SW480 (cell line): ENCODE results near the gene BNIPL.

Source experiments
- DNase-seq: peaks from one replicate; pipeline ENCODE4 v3.0.0-alpha.2; 2016; ENCODE audit warnings: low spot score

Gene BNIPL, protein sequence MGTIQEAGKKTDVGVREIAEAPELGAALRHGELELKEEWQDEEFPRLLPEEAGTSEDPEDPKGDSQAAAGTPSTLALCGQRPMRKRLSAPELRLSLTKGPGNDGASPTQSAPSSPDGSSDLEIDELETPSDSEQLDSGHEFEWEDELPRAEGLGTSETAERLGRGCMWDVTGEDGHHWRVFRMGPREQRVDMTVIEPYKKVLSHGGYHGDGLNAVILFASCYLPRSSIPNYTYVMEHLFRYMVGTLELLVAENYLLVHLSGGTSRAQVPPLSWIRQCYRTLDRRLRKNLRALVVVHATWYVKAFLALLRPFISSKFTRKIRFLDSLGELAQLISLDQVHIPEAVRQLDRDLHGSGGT

DNA sequence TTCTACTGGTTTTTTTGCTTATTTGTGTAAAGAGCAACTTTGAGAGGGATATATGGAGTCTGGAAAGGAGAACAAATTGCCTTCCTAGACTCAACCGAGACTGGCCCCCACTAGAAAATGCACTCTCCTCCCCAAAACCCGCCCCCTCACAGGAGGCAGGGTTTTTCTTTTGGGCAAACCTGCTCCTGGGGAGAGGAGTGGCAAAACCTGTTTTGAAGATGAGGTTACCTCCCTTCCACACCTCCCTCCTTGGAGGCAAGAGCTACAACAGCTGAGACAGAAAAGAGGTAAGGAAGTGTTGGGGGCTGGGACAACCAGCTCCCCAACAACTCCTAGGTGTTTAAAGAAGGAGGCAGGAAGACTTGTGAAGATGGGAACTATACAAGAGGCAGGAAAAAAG, at the start of gene BNIPL:
TSS of gene BNIPL (plus strand) at position 231 of the 400 bp plus-strand sequence. CDS start at position 371, 140 bp downstream.
- no peak for DNase-seq

DNA sequence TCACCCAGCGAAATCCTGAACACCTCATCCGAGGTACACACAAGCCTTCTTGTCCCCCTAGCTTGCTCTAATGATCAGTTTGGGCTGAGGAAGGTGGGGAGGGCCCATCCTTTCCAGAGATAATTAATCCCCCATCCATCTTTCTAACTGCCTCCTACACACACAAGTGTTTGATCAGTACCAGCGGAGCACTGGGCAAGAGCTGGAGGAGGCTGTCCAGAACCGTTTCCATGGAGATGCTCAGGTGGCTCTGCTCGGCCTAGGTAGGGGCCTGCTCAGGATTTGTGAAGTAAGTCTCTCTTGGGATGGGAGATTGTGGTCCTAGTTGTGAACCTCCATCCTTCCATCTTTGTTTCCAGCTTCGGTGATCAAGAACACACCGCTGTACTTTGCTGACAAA, 48.5 kb upstream of the BNIPL start:
- DNase-seq, result no peak

DNA sequence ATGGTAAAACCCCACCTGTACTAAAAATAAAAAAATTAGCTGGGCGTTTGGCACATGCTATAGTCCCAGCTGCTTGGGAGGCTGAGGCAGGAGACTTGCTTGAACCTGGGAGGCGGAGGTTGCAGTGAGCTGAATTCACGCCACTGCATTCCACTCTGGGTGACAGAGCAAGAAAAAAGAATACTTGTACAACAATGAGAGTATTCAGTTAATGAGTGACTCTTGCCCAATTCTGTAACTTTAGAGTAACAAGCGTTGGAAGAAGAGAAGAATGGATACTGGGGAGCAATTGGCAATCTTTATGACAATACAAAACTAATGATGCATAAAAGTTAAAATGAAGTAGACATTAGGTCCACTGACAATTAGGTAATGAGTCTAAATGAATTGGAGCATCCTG, 43.8 kb upstream of the BNIPL start:
- DNase-seq, result no peak

DNA sequence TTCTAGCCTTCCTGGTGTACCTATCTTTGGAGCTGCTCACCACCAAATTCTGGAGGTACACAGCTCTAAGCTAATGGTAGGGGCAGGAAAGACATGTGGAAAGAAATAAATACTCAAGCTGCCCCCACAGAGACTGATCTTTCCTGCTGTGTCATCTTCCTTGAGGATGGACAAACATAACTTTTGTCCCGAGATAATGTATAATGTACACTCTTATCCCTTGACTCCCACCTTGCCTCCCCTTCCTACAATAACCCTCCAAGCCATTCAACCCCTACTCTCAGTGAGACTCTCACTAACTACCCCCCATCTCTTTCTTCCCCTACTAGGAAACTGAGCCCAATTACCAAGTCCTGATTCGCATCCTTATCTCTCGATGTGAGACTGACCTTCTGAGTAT, 42.1 kb upstream of the BNIPL start:
- DNase-seq, result no peak

DNA sequence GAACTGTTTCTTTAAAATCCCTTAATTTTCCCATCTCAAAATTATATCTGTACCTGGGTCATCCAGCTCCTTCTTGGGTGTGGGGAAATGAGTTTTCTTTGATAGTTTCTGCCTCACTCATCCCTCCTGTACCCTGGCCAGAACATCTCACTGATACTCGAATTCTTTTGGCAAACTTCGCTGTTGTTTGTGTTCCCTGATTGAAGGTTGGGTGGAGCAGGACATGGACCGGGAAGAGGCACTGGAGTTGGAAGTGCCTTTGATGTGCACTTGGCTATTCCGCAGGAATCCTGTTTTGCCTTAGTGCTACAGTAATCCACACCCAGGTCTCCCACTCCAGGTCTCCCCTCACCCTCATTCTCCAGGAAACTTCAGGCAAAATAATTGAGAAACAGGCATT, 40.9 kb upstream of the BNIPL start:
- DNase-seq, result no peak

DNA sequence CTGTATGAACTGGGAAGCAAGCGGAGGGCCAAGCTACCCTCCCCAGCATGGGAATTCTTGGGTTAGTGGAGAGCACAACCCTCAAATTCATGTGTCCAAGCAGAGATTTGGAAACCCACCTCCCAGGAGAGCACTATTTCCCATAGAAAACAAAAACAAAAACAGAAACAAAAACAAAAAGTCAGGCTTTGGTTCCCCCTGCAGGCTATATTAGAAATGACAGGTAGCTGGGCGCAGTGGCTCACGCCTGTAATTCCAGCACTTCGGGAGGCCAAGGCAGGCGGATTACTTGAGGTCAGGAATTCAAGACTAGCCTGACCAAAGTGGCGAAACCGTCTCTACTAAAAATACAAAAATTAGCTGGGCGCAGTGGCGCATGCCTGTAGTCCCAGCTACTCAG, 40.5 kb upstream of the BNIPL start:
- no peak for DNase-seq

DNA sequence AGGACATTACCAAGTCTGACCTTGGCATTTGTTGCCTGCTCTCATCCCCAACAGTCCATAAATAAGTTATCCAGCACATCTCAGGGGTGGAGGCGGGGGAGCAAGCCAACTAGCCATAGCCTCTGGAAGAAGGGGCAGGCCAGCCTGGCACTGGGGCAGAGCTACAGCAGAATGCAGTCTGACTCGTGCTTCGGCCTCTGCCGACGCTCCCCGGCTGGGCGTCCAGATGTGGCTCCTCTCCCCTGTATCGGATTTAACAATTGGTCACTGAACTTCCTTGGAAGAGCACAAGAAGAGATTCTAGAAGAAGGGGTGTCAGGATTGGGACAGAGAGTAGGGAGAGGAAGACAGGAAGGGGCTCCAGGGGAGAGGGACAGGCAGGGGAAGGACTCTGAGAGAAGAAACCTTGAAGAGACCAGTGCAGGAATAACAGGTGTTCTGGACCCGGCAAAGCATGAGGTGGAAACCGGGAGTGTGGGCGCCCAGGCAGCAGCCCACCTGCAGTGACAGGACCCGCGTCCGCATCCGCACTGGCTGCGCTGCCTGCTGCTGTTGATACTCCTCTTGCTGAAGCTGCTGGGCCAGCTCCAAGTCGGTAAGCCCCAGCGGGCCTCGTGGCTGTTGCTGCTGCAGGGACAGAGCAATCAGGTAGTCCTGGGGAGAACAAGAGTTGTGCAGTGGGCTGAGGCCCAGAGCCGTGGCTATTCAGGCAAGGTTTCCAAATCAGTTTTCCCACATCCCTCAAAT, 39.1 kb upstream of the BNIPL start:
- DNase-seq, result no peak

DNA sequence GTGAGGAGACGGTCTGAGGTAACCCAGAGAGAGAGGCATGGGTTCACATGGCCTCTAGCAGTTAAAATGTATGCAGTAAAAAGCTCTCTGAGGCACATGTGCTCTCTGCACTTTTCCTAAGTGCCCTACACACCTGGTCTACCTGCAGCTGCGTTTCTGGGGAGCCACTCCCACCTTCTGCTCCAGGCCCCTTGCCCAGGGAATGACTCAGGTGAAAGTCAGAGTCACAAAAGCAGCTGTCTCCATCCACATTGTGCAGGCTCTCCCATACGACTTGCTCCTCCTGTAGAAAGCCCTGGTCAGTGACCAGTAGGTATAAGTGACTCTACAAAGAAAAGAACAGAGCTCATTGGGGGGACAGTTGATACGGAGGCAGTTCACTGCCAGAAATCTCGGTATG, 38.4 kb upstream of the BNIPL start:
- no peak for DNase-seq

DNA sequence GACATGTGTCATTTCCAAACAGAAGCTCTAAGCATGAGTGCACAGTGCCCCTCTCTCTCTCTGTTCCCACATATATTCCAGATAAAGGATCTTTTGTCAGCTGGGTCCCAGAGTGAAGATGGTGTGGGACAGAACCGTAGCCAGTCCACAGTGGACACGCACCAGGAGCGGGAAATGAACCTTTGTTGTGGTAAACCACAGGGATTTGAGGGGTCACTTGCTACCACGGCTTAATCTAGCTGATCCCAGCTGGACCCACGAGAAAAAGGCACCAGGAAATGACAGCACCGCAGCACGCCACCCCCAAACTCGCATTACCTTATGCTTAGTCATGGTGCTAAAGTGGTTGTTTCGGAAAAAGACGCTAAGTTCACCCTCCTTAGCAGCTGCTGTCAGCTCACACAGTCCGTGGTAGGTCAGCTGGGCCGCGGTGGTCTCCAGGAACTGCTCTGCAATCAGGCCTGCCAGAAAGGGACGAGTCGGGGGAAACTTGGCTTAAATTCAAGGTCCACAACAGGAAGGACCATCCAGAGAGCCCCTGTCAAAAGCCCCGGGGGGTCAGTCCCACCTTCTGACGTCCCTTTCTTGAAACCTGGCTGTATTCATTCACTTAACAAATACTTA, 37.2 kb upstream of the BNIPL start:
- DNase-seq, result peak; percentile 92

DNA sequence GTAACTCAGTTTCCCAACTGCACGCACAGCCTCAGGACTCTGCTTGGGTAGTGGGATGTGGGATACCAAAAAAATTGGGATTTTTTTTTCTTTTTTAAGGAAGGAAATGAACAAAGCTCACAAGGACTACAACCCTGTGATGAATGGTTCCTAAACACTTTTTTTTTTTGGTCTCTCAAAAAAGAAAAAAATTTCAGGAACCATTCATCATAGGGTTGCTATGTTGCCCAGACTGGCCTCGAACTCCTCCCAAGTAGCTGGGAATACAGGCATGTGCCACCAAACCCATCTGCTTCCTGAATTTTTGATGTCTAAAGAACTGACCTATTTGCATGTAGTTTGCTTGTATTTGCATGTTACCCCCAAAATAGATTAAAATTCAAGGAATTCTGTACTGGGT, 36.5 kb upstream of the BNIPL start:
- DNase-seq, result no peak

DNA sequence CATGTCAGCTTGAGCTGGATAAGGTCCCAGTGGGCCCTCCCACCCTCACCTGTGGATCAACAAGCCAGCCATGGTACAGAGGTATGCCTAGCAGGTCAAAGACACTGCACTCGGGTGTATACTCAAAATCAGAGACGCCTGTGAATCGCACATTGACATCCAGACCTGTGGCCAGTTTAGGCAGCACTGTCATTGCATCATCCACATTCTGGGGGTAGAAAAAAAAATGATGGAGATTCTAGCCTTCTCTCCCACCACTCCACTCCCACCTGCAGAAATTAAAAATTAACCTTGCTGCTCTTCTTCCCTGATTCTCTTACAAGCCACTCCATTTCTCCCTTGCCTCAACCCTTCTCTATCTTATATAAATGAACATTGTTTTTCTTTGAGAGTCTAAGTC, 36.0 kb upstream of the BNIPL start:
- DNase-seq, result no peak

DNA sequence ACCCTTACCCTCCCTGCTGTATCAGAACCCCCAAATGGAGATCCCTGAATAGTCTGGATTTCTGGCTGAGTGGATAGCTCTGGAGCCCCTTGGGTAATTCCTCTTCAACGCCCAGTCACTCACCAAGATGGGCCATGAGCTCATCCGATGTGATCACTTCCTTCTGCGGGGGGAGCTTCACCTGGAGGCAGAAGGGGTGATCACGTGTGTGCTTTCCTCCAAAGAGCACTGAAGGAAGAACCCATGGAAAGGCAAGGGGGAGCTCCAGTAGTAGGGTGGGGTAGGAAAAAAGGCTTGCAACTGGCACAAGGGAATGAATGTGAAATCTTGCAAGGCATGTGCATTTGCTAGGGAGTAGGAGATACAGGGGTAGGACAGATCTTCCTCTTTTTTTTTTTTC, 34.8 kb upstream of the BNIPL start:
- DNase-seq, result no peak

DNA sequence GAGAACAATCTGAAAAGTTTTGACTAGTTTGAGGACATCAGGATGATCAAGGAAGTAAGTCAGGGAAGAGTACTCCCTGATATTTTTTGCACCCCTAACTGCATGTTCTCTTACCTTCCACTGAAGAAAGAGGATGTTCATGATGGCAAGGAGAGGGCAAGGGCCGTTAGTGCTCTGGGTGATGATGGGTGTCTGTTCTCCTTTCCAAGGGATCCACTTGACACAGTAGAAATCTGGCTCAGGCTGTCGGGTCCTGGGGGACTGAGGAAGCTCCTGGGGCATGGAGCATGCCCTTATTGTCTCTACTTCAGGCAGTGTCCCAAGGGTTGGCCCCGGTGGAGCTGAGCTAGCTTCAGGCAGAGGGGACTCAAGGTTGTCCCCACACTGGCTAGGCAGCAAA, 34.3 kb upstream of the BNIPL start:
- DNase-seq, result no peak

DNA sequence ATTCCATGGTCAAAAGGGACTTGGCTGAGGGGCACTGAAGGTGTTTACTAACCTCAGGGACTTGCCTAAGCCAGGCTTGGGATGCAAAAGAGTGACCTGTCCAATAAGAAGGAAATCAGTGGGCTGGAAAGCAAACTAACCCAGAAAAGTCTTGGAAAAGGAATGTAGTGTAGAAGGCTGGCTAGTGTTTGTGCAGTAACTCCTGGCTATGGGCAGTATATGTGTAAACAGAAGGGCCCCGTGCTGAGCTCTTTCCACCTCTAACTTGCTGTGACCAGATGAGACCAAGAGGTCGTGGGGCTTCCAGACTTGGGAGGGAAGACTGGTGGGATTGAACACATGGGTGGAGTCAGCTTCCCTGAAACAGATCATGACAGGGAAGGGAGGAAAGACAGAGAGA, 33.8 kb upstream of the BNIPL start:
- no peak for DNase-seq

DNA sequence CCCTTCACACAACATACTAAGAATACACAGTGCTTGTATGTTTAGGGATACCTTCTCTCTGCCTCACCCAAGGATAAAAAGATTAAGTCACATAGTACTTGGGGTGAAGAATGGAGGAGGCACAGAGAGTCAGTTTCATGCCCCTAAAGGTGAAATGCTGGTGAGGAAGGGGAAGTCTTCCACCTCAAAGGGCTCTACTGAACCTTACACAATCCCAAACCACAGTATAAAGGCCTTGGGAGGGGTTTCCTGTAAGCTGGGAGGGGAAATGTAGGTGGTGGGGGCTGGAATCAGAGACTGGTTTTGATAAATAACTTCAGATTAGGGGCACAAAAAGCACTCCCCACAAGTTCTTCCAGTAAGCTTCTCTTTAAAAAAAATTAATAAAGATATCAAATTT, 33.2 kb upstream of the BNIPL start:
- DNase-seq, result no peak

DNA sequence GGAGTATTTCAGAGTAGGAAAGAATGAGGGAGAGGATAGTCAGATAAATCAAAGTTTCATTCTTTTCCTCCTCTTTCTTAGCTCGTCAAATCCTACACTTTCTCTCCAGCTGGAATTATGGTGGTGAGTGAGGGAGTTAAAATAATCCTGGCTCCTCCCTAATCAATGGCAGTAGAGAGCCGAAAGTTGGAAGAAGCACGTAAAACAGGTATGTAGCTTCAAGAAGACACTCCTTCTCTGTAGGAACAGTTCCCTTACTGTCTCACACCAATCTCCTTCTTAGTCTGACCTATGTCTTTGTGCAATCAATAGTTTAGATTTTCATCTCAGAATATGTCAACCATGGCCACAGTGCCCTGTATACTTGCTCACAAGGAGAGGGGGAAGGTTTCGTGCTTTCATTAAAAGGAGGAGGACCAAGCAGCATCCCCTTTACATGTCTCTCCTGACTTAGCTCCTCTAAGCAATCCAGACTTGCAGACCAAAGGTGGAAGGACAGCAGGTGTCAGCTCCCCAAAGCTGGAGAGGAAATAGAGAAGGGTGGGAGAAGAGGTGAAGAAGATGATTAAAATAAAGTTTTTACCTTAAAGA, 30.6 kb upstream of the BNIPL start:
- DNase-seq, result peak; percentile 25

DNA sequence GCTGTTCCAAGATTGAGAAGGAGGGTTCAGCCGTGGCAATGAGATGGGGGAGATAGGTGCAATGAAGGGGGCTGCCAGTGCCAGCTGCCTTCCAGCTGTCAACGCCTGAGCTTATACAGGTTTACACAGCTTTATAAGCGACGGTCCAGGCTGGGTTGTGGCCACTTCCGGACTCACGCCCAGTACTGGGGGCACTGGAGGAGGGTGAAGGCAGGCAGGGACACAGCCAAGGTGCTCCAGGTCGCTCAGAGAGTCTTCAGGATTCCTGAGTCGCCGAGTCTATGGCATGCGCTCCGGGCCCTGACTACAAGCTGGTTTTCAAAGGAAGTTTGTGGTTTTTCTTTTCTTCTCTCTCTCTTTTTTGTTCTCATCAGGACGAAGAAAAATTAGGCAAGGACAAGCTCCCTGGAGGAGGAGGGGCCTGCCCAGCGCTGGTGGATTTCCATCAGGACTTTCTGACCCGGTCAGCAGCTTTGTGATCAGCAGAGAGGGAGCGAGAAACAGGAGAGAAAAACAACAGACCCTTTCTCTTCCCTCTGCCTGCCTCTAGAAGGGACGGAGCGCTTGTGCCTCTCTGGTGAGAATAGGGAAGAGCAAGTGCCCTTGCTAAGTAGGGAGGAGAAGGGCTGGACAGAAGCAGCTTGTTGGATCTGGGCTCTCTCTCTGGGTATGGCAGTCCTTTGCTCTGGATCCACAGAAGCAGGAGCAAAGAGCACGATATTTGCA, 29.9 kb upstream of the BNIPL start, which contains the start of gene MINDY1:
TSS of gene MINDY1 (minus strand) at position 576 of the 726 bp plus-strand sequence. CDS start 4,285 bp downstream, outside the sequence.
- DNase-seq, result peak; percentile 92

DNA sequence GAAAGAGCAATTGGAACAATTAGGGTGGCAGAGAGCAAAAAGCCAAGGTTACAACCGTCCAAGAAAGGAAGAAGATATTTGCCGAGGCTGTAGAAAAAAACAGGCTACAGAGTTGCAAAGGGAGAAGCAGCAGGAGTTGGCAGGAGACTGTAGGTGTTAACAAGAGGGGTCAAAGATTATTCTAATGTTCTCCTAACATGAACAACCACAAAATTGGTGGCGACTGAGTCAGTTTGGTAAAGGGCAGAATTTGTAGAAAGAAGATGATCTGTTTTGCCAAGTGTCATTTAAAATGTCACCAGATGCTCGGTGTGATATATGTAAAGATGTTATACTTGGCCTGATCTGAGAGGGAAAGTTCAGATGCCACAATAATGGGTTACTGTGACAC, 28.5 kb upstream of the BNIPL start:
- no peak for DNase-seq

DNA sequence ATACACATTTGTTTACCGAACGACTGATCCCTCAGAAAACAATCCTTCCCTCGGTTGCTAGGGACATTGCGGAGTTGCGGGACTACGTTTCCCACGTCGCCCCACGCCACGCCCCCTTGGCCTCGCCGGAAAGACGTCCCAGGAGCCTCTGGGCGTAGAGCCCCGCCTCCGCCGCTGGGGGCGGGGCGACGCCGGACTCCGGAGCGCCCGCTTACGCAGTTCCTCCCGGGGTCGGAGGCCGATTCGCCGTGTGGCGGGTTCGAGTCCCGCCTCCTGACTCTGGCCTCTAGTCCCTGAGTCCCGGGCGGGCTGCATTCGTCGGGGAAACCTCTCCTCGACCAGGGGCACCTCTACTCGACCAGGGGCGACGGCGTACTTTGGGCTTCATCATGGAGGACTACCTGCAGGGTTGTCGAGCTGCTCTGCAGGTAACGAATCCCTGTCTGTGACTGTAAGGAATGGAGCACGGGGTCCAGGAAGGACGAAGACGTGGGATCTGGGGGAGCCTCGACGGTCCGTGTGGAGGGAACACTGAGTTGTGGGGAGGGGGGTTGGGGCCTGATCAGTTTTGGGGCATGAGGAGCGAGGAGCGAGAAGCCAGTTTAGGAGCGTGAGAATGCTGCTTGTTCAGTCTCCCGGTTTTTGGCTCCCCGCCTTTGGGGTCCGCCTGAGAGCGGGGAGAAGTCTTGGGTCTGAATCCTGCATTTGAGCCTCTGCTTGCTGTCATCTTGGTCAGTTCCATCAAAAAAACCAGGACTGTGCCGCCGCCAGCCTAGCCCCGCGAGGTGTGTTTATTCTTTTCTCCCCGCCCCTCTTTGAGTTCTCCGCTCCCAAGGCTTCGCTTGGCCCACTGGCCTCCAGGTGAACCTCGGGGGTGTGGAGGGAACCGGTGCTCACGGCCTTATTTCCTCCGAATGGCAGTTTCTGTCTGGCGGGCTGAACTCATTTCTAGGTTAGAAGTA, 27.9 kb upstream of the BNIPL start, which contains the start of gene PRUNE1:
TSS of gene PRUNE1 (plus strand) at position 206 of the 962 bp plus-strand sequence. CDS start at position 390, 184 bp downstream.
- peak; percentile 96 for DNase-seq

DNA sequence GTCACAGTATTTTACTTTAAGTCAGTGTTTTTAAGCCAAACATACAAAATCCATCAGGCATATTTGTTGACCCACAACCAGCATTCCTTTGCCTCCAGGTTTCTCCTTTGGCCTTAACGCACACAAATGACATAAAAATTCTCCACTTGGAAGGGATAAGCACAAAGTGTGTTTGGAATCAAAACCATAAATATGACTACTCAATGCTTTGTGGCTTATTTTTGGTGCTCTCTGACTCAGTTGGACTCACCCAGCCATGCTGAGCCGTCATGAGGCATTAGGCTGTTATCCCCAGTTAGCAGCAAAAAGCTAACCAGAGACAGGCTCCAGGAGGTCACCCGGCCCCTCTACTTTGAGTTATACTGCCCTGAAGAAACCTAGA, 27.2 kb upstream of the BNIPL start:
- DNase-seq, result no peak
